ENCODE results near the gene HNRNPH3. TPM values are rescaled to one million over a fixed set of nuclear protein-coding genes. Genes with fewer than 3 reads are reported as not detected.

HNRNPH3 gene
- total RNA-seq, 1 experiment from 2014 or later: 244 TPM

DNA sequence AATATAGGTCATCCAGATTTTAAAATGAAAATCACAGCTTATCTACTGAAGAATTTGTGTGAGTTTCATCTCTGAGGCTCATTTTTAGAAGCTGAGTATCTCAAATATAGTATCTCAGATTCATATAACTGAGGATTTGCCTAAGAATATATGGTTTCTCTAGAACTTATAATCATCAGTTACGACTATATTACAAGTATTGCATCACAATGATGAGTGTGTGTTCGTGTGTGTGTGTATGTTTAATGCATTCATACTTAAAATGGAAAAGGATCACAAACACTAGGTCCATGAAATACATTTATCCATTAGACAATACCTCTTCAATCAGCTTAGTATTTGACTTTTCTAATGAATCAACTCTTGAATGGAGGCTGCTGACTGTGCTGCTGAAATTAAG is 53.9 kb downstream of the HNRNPH3 start:
- no peaks in the 10 kb centered on the region for H3K4me1 Mint-ChIP-seq
- Histone ChIP-seq H2BK15ac (ENCODE audit: low read depth, low read length) (no peak overlapping the region), H2AK5ac (ENCODE audit: insufficient read length, low read length) (no peak overlapping the region), H2BK12ac (ENCODE audit: insufficient read length, low read depth, low read length) (no peak overlapping the region), H4K91ac (ENCODE audit: insufficient read length, low read depth, low read length) (no peak overlapping the region), H2BK5ac (ENCODE audit: insufficient read length, low read length) (no peak overlapping the region), H3K4me1 (ENCODE audit: insufficient read depth, low read length) (no peaks in the 10 kb centered on the region), H4K5ac (ENCODE audit: insufficient read length, low read depth, low read length) (no peak overlapping the region), H2AFZ (ENCODE audit: low read length) (no peak overlapping the region), H3K27me3 (ENCODE audit: insufficient read depth, low read length) (no peaks in the 10 kb centered on the region), H4K8ac (replicated peaks; ENCODE audit: insufficient read length, low read depth, low read length) (no peak overlapping the region), H4K20me1 (ENCODE audit: control insufficient read depth, insufficient read depth, insufficient read length) (no peaks in the 10 kb centered on the region), H3K23ac (ENCODE audit: insufficient read length, low read depth, low read length) (no peak overlapping the region), H3K9ac (ENCODE audit: extremely low read depth, insufficient read length, low read length) (no peak overlapping the region), H3K14ac (ENCODE audit: insufficient read depth, low read length) (no peak overlapping the region), H2BK20ac (ENCODE audit: low read depth, low read length, poor library complexity, severe bottlenecking) (no peak overlapping the region), H3K9me3 (ENCODE audit: control insufficient read depth, low read depth, low read length) (no peaks in the 10 kb centered on the region), H3K4ac (ENCODE audit: low read depth, low read length) (no peak overlapping the region), H3K79me1 (ENCODE audit: insufficient read depth, low read depth, low read length, poor library complexity, severe bottlenecking) (no peaks in the 10 kb centered on the region), H3K4me2 (ENCODE audit: insufficient read depth, insufficient read length, low read length) (no peak overlapping the region), H3K56ac (ENCODE audit: insufficient read length, low read depth, low read length) (no peak overlapping the region), H3K18ac (ENCODE audit: insufficient read length, low read depth, low read length) (no peak overlapping the region), H3K23me2 (ENCODE audit: insufficient read length, low read depth, low read length, poor library complexity, severe bottlenecking) (no peaks in the 10 kb centered on the region), H2BK120ac (ENCODE audit: low read depth, low read length, poor library complexity, severe bottlenecking) (no peak overlapping the region), H3K79me2 (ENCODE audit: insufficient read depth, low read length) (no peaks in the 10 kb centered on the region), H3T11ph (ENCODE audit: low read length) (no peak overlapping the region), H3K27ac (ENCODE audit: insufficient read length, low read depth, low read length) (no peak overlapping the region)
- TF ChIP-seq, protein P1, sequence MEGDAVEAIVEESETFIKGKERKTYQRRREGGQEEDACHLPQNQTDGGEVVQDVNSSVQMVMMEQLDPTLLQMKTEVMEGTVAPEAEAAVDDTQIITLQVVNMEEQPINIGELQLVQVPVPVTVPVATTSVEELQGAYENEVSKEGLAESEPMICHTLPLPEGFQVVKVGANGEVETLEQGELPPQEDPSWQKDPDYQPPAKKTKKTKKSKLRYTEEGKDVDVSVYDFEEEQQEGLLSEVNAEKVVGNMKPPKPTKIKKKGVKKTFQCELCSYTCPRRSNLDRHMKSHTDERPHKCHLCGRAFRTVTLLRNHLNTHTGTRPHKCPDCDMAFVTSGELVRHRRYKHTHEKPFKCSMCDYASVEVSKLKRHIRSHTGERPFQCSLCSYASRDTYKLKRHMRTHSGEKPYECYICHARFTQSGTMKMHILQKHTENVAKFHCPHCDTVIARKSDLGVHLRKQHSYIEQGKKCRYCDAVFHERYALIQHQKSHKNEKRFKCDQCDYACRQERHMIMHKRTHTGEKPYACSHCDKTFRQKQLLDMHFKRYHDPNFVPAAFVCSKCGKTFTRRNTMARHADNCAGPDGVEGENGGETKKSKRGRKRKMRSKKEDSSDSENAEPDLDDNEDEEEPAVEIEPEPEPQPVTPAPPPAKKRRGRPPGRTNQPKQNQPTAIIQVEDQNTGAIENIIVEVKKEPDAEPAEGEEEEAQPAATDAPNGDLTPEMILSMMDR (conservative IDR thresholded peaks at IDR 0.05): no peak
- peaks cover 9 to 51% (median 35%) of the 10 kb centered on the region in 3 experiments; a peak in 6 of 7 replicates for H3K36me3 Mint-ChIP-seq (ENCODE audit: insufficient read depth in 1 of 3, low read depth in 3 of 3)
- H3K27ac Mint-ChIP-seq: no peak overlapping the region
- no peak overlapping the region for H3K4me3 Mint-ChIP-seq
- DNase-seq: no peak
- no peaks in the 10 kb centered on the region for H3K27me3 Mint-ChIP-seq (ENCODE audit: low read depth)
- WGBS (ENCODE audit: extremely low coverage, insufficient read length, low lambda C conversion rate): no CpG with 5 or more reads among the region's 2 CpGs
- no peaks in the 10 kb centered on the region for H3K9me3 Mint-ChIP-seq

Other genes with a start within 250 kb of the HNRNPH3 start
- gene MYPN, start 222.6 kb upstream of the HNRNPH3 start, total RNA-seq (2021): not detected in 2 replicates
- 0.20 and 0.29 TPM in 2 replicates for gene ATOH7, start 100.0 kb upstream of the HNRNPH3 start, total RNA-seq (2021)
- gene PBLD, start 864 bp downstream of the HNRNPH3 start, total RNA-seq (2021): 2.4 and 3.5 TPM in 2 replicates
- gene RUFY2, start 75.2 kb downstream of the HNRNPH3 start, total RNA-seq (2021): 14.0 and 14.1 TPM in 2 replicates
- 43.4 and 46.9 TPM in 2 replicates for gene DNA2, start 139.9 kb downstream of the HNRNPH3 start, total RNA-seq (2021)
- 11.4 and 12.7 TPM in 2 replicates for gene SLC25A16, start 195.5 kb downstream of the HNRNPH3 start, total RNA-seq (2021)
- gene TET1, start 228.3 kb downstream of the HNRNPH3 start, total RNA-seq (2021): 52.1 and 53.4 TPM in 2 replicates

Data from H9 (cell line).